Right lobe of liver (tissue), 4 donors: ENCODE results near the gene COL18A1.

Source experiments
- POLR2A ChIP-seq: fragments of 450-650 bp; IDR thresholded peaks from one replicate; pipeline ENCODE4 v1.6.1; 2017; ENCODE audit warnings: antibody characterized with exemption, mild to moderate bottlenecking
- TF ChIP-seq, protein P1 (sequence below), 4 donors: fragments of 200-600 bp in 3 of 4; fragments of 450-650 bp in 1 of 4; IDR thresholded peaks; one replicate each; pipeline versions ENCODE4 v1.5.1 to v1.8.0; 2016 to 2022; ENCODE audit warnings: antibody characterized with exemption in 4 of 4, mild to moderate bottlenecking in 2 of 4
- donor health status: DM: no; HTN: no; CAD: no.
- donor health status: DM: no; HTN: no; CAD: no.
- donor health status: DM: no; HTN: yes; CAD: no.

- TF ChIP-seq, protein P1, sequence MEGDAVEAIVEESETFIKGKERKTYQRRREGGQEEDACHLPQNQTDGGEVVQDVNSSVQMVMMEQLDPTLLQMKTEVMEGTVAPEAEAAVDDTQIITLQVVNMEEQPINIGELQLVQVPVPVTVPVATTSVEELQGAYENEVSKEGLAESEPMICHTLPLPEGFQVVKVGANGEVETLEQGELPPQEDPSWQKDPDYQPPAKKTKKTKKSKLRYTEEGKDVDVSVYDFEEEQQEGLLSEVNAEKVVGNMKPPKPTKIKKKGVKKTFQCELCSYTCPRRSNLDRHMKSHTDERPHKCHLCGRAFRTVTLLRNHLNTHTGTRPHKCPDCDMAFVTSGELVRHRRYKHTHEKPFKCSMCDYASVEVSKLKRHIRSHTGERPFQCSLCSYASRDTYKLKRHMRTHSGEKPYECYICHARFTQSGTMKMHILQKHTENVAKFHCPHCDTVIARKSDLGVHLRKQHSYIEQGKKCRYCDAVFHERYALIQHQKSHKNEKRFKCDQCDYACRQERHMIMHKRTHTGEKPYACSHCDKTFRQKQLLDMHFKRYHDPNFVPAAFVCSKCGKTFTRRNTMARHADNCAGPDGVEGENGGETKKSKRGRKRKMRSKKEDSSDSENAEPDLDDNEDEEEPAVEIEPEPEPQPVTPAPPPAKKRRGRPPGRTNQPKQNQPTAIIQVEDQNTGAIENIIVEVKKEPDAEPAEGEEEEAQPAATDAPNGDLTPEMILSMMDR (IDR thresholded peaks at IDR 0.05), result no peak
- TF ChIP-seq POLR2A, result no peak
Observed at GRCh38 chr21:45469273-45470086, 64.5 kb downstream of the COL18A1 start.
